Large intestine (tissue), 3 donors: ENCODE data around the gene MAD1L1. TPM values are rescaled to one million over a fixed set of nuclear protein-coding genes. Genes with fewer than 3 reads are reported as not detected.

ENCODE experiments used
- DNase-seq, 2 donors: peaks; one replicate each; pipeline versions ENCODE4 v3.0.0 to v3.0.0-alpha.2; 2013
- H3K27ac ChIP-seq: one replicate; pipeline ENCODE4 v1.5.1; 2013; ENCODE audit warnings: low read length
- H3K27me3 ChIP-seq: 2 replicates; pipeline ENCODE4 v1.6.1; 2013; ENCODE audit warnings: low read length; ENCODE audit not compliant: control insufficient read depth, insufficient read depth
- H3K36me3 ChIP-seq: 2 replicates; pipeline ENCODE4 v1.6.1; 2013; ENCODE audit warnings: low read length; ENCODE audit not compliant: control insufficient read depth, insufficient read depth
- H3K4me1 ChIP-seq: one replicate; pipeline ENCODE4 v1.6.1; 2013; ENCODE audit warnings: low read length; ENCODE audit not compliant: control insufficient read depth, insufficient read depth
- H3K4me3 ChIP-seq: one replicate; pipeline ENCODE4 v1.5.1; 2013; ENCODE audit warnings: low read length
- H3K9me3 ChIP-seq: one replicate; pipeline ENCODE4 v1.6.1; 2013; ENCODE audit warnings: mild to moderate bottlenecking, low read depth, low read length, moderate library complexity; ENCODE audit not compliant: control insufficient read depth
- WGBS: methylation state at CpG from one replicate; pipeline ENCODE4 v1.1.5; 2013; ENCODE audit warnings: low lambda C conversion rate; ENCODE audit not compliant: insufficient coverage; 5-methylcytosine and 5-hydroxymethylcytosine counted together
- polyA plus RNA-seq: library from polyadenylated mRNA; unstranded; fragments of 120-200 nt; gene quantifications from one replicate; pipeline ENCODE4 v1.2.1, GENCODE V29; 2013

Gene MAD1L1
- polyA plus RNA-seq, 1 donor, result 15.1 TPM

- Histone ChIP-seq H3K9me3 (no peaks in the 10 kb centered on the region), H3K27me3 (no peaks in the 10 kb centered on the region), H3K27ac (no peak overlapping the region), H3K4me1 (no peaks in the 10 kb centered on the region), H3K36me3 (peaks cover 5% of the 10 kb centered on the region), H3K4me3 (no peak overlapping the region)
- DNase-seq, result no peak
- 100% methylated on average over 1 of the region's 10 CpGs for WGBS
Measured at GRCh38 chr7:2005786-2006185, 227.0 kb downstream of the MAD1L1 start.

- no peaks in the 10 kb centered on the region for H3K4me1 ChIP-seq
- H3K9me3 ChIP-seq, result no peaks in the 10 kb centered on the region
- H3K36me3 ChIP-seq, result peaks cover 5% of the 10 kb centered on the region
- no peak overlapping the region for H3K27ac ChIP-seq
- no CpG with 5 or more reads among the region's 29 CpGs for WGBS
- no peaks in the 10 kb centered on the region for H3K27me3 ChIP-seq
- H3K4me3 ChIP-seq, result no peak overlapping the region
- DNase-seq, result no peak
Measured at GRCh38 chr7:2004841-2005725, 227.7 kb downstream of the MAD1L1 start.

- no peak overlapping the region for H3K4me3 ChIP-seq
- no peaks in the 10 kb centered on the region for H3K27me3 ChIP-seq
- H3K9me3 ChIP-seq, result no peaks in the 10 kb centered on the region
- H3K27ac ChIP-seq, result no peak overlapping the region
- WGBS, result no CpG with 5 or more reads among the region's 39 CpGs
- peaks cover 5% of the 10 kb centered on the region for H3K36me3 ChIP-seq
- H3K4me1 ChIP-seq, result no peaks in the 10 kb centered on the region
- no peak for DNase-seq
Measured at GRCh38 chr7:2003931-2004812, 228.6 kb downstream of the MAD1L1 start.

GRCh38 chr7:2003451-2003930 is 229.3 kb downstream of the MAD1L1 start:
- DNase-seq, result no peak
- H3K27me3 ChIP-seq, result no peaks in the 10 kb centered on the region
- WGBS, result no CpG with 5 or more reads among the region's 10 CpGs
- no peaks in the 10 kb centered on the region for H3K4me1 ChIP-seq
- H3K9me3 ChIP-seq, result no peaks in the 10 kb centered on the region
- no peak overlapping the region for H3K27ac ChIP-seq
- H3K36me3 ChIP-seq, result peaks cover 5% of the 10 kb centered on the region
- no peak overlapping the region for H3K4me3 ChIP-seq

GRCh38 chr7:2002561-2003450 is 229.9 kb downstream of the MAD1L1 start:
- WGBS, result no CpG with 5 or more reads among the region's 21 CpGs
- Histone ChIP-seq H3K27me3 (no peaks in the 10 kb centered on the region), H3K9me3 (no peaks in the 10 kb centered on the region), H3K27ac (no peak overlapping the region), H3K4me3 (no peak overlapping the region), H3K4me1 (no peaks in the 10 kb centered on the region), H3K36me3 (peaks cover 3% of the 10 kb centered on the region)
- DNase-seq, result no peak

GRCh38 chr7:2001601-2002442 is 230.9 kb downstream of the MAD1L1 start:
- Histone ChIP-seq H3K4me1 (no peaks in the 10 kb centered on the region), H3K27ac (no peak overlapping the region), H3K4me3 (no peak overlapping the region), H3K27me3 (no peaks in the 10 kb centered on the region), H3K36me3 (peaks cover 3% of the 10 kb centered on the region), H3K9me3 (no peaks in the 10 kb centered on the region)
- DNase-seq, result no peak
- 100% methylated on average over 1 of the region's 33 CpGs for WGBS

- Histone ChIP-seq H3K36me3 (peaks cover 3% of the 10 kb centered on the region), H3K9me3 (no peaks in the 10 kb centered on the region), H3K4me1 (no peaks in the 10 kb centered on the region), H3K4me3 (no peak overlapping the region), H3K27ac (no peak overlapping the region), H3K27me3 (no peaks in the 10 kb centered on the region)
- no CpG with 5 or more reads among the region's 25 CpGs for WGBS
- DNase-seq, result no peak
Measured at GRCh38 chr7:2000746-2001321, 231.9 kb downstream of the MAD1L1 start.

GRCh38 chr7:2000153-2000687 is 232.5 kb downstream of the MAD1L1 start:
- no peak overlapping the region for H3K27ac ChIP-seq
- no peak for DNase-seq
- WGBS, result no CpG with 5 or more reads among the region's 27 CpGs
- no peak overlapping the region for H3K4me3 ChIP-seq
- no peaks in the 10 kb centered on the region for H3K9me3 ChIP-seq
- H3K4me1 ChIP-seq, result no peaks in the 10 kb centered on the region
- no peaks in the 10 kb centered on the region for H3K27me3 ChIP-seq
- peaks cover 3% of the 10 kb centered on the region for H3K36me3 ChIP-seq
